GM18861 (cell line): ENCODE results near the gene STARD13.

Experiments
- ATAC-seq: cut with Tn5 transposase; IDR thresholded peaks from one replicate; pipeline ENCODE4 v1.9.1; 2021; ENCODE audit not compliant: unreplicated experiment

The STARD13 gene

GRCh38 chr13:33204130-33204927 is 81.2 kb downstream of the STARD13 start:
- ATAC-seq, result peak; percentile 24

DNA sequence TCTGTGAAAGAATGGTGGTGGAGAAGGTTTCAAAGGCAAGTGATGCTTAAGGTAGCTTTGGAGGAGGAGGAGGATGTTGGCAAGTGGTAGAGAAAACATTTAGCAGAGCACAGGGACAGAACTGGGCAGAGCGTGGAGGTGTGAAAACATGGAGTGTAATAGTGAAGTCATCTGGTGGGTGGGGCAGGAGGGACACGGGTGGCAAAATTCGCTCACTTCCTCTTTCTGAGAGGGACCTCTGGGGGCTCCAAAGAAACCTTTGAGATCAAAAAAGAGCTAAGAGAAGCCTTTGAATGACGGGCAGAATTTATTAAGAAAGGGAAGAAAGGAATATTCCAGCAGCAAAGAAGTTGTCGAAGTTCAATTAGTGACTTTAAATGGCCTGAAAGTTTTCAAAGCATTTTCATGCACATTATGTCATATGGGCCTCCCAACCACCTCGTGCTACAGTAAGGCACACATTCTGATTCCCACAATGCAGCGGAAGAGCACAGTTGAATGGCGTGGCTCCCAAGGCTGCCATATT is 82.8 kb downstream of the STARD13 start:
- no peak for ATAC-seq

DNA sequence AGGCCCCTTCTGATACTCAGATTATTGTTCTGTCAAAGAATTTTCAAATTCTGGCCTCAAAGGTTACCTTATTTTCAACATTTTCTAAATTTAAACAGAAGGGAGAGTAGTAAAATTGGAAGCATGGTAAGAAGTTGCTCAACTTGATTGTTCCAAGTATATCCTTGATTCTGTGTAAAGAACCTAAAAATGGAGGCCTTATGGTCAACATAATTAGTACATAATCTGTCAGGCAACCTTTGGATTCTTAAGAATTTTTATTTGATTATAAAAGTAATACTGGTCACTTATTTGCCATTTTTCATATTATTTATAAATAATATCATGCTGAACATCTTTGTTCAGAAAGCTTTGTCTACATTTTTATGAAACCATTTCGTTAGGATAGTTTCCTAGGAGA is 83.9 kb downstream of the STARD13 start:
- no peak for ATAC-seq

DNA sequence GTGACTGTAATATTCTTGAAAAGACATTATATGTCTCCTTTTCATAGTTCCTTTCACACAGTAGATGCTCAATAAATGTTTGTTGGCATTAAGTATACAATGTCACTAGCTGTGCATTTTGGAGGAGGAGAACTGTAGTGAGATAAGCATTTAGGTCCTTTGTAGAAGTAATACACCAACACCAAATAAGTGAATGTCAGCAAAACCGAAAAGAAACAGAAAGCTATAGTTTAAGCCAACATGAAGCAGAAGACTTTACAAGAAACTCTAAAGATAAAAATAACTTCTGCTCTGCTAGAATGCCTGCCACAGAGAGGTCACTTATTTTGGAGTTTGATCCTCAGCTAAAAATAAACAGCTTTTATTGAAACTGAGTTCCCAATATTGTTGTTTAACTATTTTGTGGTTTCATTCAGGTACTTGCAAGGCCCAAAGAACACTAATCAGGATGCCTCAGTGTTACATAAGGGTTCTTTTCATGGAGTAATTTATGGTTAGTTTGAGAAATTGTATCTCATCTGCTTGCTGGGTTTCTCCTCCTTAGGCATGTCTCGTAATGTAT is 86.2 kb downstream of the STARD13 start:
- ATAC-seq, result no peak

- ATAC-seq, result no peak
Observed at GRCh38 chr13:33197541-33197971, 88.0 kb downstream of the STARD13 start.

GRCh38 chr13:33196767-33197166 is 88.8 kb downstream of the STARD13 start:
- ATAC-seq, result no peak

DNA sequence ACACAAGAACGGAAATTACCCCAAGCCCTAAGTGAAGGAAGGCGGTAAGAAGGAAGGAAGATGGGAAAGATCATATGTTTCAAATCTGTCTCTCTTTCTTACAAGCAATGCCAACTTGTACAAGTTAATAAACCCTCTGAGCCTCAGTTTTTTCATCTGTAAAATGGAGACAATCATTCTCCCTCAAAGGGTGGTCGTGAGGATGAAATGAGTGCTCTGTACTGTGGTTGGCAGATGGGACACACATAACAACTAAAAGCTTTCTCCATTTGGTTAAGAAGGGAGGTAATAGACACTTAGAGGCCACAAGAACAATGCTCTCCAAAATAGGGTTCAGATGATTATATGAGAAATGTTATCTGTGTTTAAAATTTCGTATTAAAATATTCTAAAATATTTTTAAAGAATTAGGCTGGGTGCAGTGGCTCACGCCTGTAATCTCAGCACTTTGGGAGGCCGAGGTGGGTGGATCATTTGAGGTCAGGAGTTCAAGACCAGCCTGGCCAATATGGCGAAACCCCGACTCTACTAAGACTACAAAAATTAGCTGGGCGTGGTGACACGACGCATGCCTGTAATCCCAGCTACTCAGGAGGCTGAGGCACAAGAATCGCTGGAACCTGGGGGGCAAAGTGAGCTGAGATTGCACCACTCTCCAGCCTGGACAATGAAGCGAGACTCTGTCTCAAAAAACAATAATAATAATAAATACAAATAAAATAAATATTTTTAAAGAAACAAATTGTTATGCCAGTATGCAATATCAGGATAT is 89.7 kb downstream of the STARD13 start:
- no peak for ATAC-seq

- ATAC-seq, result peak; percentile 87
Observed at GRCh38 chr13:33194820-33195692, 90.5 kb downstream of the STARD13 start.

DNA sequence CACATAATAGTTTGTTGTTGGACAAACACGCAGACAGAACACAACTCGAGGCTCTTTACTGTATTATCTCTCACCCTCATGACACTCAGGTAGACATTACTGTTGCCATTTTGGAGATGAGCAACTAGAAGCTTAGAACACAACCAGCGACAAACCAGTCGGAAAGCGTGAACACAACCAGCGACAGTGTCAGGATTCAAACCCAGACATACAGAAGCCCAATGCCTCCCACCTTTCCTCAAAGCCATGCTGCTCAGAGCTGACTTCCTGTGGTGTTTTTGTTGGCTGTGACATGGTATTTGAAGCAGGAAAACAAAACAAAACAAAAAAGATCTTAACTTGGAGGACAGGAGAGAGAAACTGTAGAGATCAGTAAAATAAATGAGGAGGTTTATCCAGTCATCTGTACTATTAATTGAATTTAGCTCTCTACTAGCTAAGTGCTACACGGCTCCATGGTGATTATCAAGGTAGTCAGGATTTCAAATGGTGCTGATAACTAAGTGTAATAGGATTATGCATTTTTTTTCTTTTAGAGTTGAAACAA is 92.1 kb downstream of the STARD13 start:
- no peak for ATAC-seq

- ATAC-seq, result no peak
Observed at GRCh38 chr13:33191425-33192210, 93.9 kb downstream of the STARD13 start.

- no peak for ATAC-seq
Observed at GRCh38 chr13:33189470-33189869, 96.1 kb downstream of the STARD13 start.

- peak; percentile 51 for ATAC-seq
Observed at GRCh38 chr13:33188093-33188882, 97.3 kb downstream of the STARD13 start.

DNA sequence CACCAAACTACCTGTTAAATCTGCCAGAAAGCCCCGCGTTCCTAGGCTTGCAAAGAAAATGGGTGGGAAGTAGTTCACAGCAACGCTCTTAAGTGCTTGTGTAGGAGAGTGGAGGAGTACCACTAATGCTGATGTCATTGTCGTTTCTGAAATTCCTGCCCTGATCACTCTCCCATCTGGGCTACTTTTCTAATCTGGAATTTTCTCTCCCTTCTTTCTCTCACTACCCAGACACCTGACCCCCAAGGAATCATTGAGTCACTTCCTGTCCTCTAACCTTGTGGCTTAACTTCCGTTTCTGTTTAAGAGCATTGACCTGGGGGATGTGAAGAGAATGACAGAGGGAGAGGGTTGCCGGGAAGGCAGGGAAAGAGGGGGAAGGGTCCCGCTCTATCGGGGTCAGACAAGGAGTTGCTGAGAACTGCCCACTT is 98.7 kb downstream of the STARD13 start:
- ATAC-seq, result no peak

DNA sequence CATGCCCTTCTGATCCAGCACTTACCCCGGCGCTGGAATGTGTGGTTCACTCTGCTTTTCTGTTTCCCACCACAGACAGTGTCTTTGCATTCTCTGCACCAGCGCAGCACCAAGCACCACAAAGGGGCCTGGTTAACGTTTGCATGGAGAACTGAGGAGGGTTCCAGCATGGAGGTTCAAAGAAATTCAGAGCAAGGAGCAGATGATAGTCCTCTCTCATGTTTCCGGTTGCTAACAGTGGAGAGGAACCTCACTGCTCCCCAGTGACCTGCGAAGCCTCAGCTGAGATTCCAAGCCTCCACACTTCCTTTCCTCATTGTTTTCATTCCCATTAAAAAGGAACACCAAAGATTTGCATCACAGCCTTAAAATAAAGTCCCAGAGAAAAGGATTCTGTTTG is 99.7 kb downstream of the STARD13 start:
- no peak for ATAC-seq

DNA sequence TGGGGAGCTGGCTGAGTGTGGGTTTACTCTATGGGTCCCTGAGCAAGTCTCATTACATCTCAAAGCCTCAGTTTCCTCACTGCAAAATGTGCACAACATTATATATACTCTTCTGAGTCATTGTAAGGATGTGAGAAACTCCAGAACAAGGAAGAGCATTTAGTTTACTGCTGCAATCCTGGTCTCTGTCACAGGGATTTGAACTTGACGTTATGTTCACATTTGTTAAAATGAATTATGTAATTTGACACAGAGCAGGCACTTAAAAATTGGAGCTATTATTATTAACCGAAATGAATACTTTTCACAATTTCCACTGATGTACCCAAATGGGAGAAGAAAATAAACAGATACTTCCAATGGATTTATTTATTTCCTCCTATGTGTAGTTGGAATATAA is 101.0 kb downstream of the STARD13 start:
- no peak for ATAC-seq

DNA sequence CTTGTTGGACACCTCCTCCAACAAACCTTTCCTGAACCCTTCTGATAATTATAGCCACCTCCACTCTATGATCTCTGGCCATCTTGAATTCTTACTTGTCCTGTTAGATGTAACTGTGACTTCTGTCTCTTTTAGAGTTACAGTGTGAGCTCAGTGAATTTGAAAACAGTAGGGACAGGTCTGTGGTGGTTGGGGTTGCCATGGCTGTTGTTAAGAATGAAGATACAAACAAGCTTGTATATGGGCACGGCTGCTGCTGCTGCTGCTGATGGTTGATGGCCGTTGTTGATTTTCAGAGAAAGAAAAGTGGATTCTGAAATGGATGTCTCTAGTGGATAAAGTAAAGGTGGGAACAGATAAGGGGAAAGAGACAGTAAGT is 101.5 kb downstream of the STARD13 start:
- no peak for ATAC-seq

GRCh38 chr13:33183431-33184111 is 102.0 kb downstream of the STARD13 start:
- ATAC-seq, result no peak

DNA sequence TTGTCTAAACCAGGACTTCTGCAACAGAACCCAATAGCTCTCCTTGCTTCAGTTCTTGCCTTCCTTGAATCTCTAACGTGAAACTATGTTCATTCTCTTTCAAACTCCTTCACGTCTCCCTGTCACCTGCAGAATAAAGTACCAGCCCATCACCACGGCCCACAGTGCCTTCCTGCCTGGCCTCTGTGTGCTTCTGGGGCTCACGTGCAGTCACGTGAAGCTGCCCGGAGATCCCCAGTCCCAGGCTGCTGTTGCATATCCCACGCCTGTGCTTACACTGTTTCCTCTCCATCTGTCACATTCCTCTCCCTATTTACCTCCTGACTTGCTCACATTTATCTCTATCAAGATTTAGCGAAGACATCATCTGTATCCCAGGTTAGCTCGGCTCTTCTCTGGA is 102.8 kb downstream of the STARD13 start:
- peak; percentile 34 for ATAC-seq
